Measurements from ENCODE around the gene EPX.

- TF ChIP-seq, protein P1, sequence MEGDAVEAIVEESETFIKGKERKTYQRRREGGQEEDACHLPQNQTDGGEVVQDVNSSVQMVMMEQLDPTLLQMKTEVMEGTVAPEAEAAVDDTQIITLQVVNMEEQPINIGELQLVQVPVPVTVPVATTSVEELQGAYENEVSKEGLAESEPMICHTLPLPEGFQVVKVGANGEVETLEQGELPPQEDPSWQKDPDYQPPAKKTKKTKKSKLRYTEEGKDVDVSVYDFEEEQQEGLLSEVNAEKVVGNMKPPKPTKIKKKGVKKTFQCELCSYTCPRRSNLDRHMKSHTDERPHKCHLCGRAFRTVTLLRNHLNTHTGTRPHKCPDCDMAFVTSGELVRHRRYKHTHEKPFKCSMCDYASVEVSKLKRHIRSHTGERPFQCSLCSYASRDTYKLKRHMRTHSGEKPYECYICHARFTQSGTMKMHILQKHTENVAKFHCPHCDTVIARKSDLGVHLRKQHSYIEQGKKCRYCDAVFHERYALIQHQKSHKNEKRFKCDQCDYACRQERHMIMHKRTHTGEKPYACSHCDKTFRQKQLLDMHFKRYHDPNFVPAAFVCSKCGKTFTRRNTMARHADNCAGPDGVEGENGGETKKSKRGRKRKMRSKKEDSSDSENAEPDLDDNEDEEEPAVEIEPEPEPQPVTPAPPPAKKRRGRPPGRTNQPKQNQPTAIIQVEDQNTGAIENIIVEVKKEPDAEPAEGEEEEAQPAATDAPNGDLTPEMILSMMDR (optimal IDR thresholded peaks at IDR 0.05 in 1 of 3, IDR thresholded peaks at IDR 0.05 in 1 of 3, conservative IDR thresholded peaks at IDR 0.05 in 1 of 3; ENCODE audit: extremely low read depth in 1 of 3, insufficient read depth in 2 of 3, low read length in 3 of 3) = no peak
- TF ChIP-seq EZH2 (IDR thresholded peaks at IDR 0.05; ENCODE audit: low read length) = no peak
Observed at GRCh38 chr17:58153046-58153445, 39.5 kb upstream of the EPX start.

Measured in keratinocyte (primary cell).